ENCODE measurements around the gene TMEM151B. TPM values are rescaled to one million over a fixed set of nuclear protein-coding genes. Genes with fewer than 3 reads are reported as not detected.

TMEM151B gene
- total RNA-seq, 1 donor from 2014 or later: not detected

GRCh38 chr6:44309092-44309491, 38.8 kb downstream of the TMEM151B start:
- no peak for TF ChIP-seq CTCF (IDR thresholded peaks at IDR 0.05)
- intact Hi-C loops (cut with micrococcal nuclease): no loop called here
- ATAC-seq (ENCODE audit: low read depth) (no peak), DNase-seq (no peak)
- Mint-ChIP-seq H3K4me1 (peaks cover 14% of the 10 kb centered on the region), H3K9me3 (no peaks in the 10 kb centered on the region), H3K27me3 (no peaks in the 10 kb centered on the region), H3K4me3 (no peak overlapping the region), H3K27ac (no peak overlapping the region), H3K36me3 (ENCODE audit: low read depth) (peaks cover 72% of the 10 kb centered on the region)
- CTCF ChIA-PET: interaction anchor here (0.9 kb wide), 1 partner anchor 159 kb away, joined by 3 read pairs; no protein-coding TSS in a partner anchor
- POLR2A ChIA-PET: interaction anchor here (1.0 kb wide), 1 partner anchor 63 kb away, joined by 3 read pairs; no protein-coding TSS in a partner anchor

- ChIA-PET POLR2A (interaction anchor here (0.6 to 1.0 kb wide), 2 partner anchors 63 to 524 kb away, joined by 3 read pairs; no protein-coding TSS in a partner anchor), CTCF (interaction anchor here (0.9 kb wide), 1 partner anchor 159 kb away, joined by 3 read pairs; no protein-coding TSS in a partner anchor)
- Mint-ChIP-seq H3K36me3 (ENCODE audit: low read depth) (peaks cover 70% of the 10 kb centered on the region), H3K9me3 (no peaks in the 10 kb centered on the region), H3K27me3 (no peaks in the 10 kb centered on the region), H3K4me1 (peaks cover 14% of the 10 kb centered on the region), H3K27ac (no peak overlapping the region), H3K4me3 (no peak overlapping the region)
- intact Hi-C loops (cut with micrococcal nuclease): no loop called here
- no peak for TF ChIP-seq CTCF (IDR thresholded peaks at IDR 0.05)
- ATAC-seq (ENCODE audit: low read depth): no peak
- DNase-seq: no peak
Measured at GRCh38 chr6:44309631-44310030, 39.4 kb downstream of the TMEM151B start.

DNA sequence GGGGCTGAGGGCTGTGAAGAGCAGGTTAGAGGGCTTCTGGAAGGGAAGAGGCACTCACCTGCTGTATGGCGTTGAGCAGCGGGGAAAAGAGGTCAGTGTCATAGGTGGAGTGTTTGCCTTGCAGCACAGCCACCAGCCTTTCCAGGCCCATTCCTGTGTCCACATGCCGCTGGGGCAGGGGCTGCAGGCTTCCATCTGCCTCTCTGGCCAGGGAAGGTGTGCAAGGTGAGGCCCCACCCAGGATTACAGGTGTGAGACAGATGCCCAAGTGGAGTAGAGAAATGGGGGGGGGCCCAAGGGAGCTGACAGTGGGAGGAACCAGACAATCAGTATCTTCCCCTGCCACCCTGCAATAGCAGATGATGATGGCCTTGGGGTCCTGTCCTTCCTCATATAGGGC, 40.0 kb downstream of the TMEM151B start:
- Mint-ChIP-seq H3K4me1 (peaks cover 14% of the 10 kb centered on the region), H3K36me3 (ENCODE audit: low read depth) (peaks cover 63% of the 10 kb centered on the region), H3K9me3 (no peaks in the 10 kb centered on the region), H3K4me3 (no peak overlapping the region), H3K27me3 (no peaks in the 10 kb centered on the region), H3K27ac (no peak overlapping the region)
- ATAC-seq (ENCODE audit: low read depth) (no peak), DNase-seq (no peak)
- CTCF ChIA-PET: no interaction called here
- intact Hi-C loops (cut with micrococcal nuclease): no loop called here
- no peak for TF ChIP-seq CTCF (IDR thresholded peaks at IDR 0.05)
- POLR2A ChIA-PET: interaction anchor here (0.6 kb wide), 1 partner anchor 524 kb away, joined by 3 read pairs; no protein-coding TSS in a partner anchor

DNA sequence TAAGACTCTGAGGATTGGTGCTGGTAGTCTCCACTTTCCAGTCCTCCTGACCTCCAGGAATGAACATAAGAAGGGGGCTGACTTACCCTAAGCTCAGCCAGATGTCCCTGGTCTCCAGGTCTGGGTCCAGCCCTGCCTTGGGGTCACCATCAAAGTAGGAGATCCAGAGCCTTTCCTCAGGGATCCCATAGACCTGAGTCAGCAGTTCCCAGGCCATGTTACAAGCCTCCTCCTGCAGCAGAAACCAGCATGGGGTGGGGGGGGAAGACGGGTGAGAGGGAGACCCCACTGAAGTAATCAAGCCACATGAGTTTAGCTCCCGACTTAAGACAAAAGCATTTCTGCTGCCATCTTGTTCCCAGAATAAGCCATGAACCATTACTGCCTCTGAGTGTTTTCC, 41.1 kb downstream of the TMEM151B start:
- ATAC-seq (ENCODE audit: low read depth) (no peak), DNase-seq (no peak)
- H3K4me1 Mint-ChIP-seq: peaks cover 14% of the 10 kb centered on the region
- ChIA-PET CTCF (interaction anchor here (2.0 kb wide), 1 partner anchor 43 kb away, joined by 6 read pairs; no protein-coding TSS in a partner anchor), POLR2A (interaction anchor here (0.6 kb wide), 1 partner anchor 1538 kb away, joined by 6 read pairs; no protein-coding TSS in a partner anchor)
- no peak overlapping the region for H3K27ac Mint-ChIP-seq
- intact Hi-C loops (cut with micrococcal nuclease): no loop called here
- peaks cover 54% of the 10 kb centered on the region for H3K36me3 Mint-ChIP-seq (ENCODE audit: low read depth)
- H3K9me3 Mint-ChIP-seq: no peaks in the 10 kb centered on the region
- no peak overlapping the region for H3K4me3 Mint-ChIP-seq
- no peaks in the 10 kb centered on the region for H3K27me3 Mint-ChIP-seq
- no peak for TF ChIP-seq CTCF (IDR thresholded peaks at IDR 0.05)

- no peak for TF ChIP-seq CTCF (IDR thresholded peaks at IDR 0.05)
- ChIA-PET POLR2A (interaction anchor here (0.6 to 2.0 kb wide), 2 partner anchors 65 to 74 kb away, joined by 6 to 18 read pairs; partner anchors contain the start of gene HSP90AB1), CTCF (interaction anchor here (2.0 kb wide), 1 partner anchor 44 kb away, joined by 6 read pairs; no protein-coding TSS in a partner anchor)
- Mint-ChIP-seq H3K9me3 (no peaks in the 10 kb centered on the region), H3K27me3 (no peaks in the 10 kb centered on the region), H3K4me1 (peaks cover 14% of the 10 kb centered on the region), H3K36me3 (ENCODE audit: low read depth) (peaks cover 51% of the 10 kb centered on the region), H3K27ac (no peak overlapping the region), H3K4me3 (peak overlapping the region; percentile 96)
- no peak for ATAC-seq (ENCODE audit: low read depth)
- intact Hi-C loops (cut with micrococcal nuclease): loop anchor here (2.0 kb wide), 2 partner anchors 43 to 65 kb away; partner anchors contain the start of gene HSP90AB1
- no peak for DNase-seq
Measured at GRCh38 chr6:44311767-44312166, 41.5 kb downstream of the TMEM151B start.
